Spleen (tissue), 11 donors: ENCODE data around the gene SLC25A45. TPM values are rescaled to one million over a fixed set of nuclear protein-coding genes. Genes with fewer than 3 reads are reported as not detected.

Experiments
- DNase-seq: peaks from one replicate; pipeline ENCODE4 v3.0.0-alpha.2; 2020
- H3K27ac ChIP-seq, 8 donors: fragments of 200-600 bp; sonication (generic) in 7 of 8; 1 replicate in 4 of 8; 2 replicates in 4 of 8; pipeline versions ENCODE4 v1.5.0 to v1.8.0; 2016 to 2021; ENCODE audit warnings: inconsistent platforms in 4 of 8, mild to moderate bottlenecking in 4 of 8, moderate library complexity in 1 of 8
- H3K27me3 ChIP-seq, 7 donors: fragments of 200-600 bp; sonication (generic) in 6 of 7; replicated peaks in 1 of 7; 1 replicate in 4 of 7; 2 replicates in 3 of 7; pipeline versions ENCODE4 v1.5.0 to v1.8.0; 2016 to 2021; ENCODE audit warnings: inconsistent platforms in 3 of 7, mild to moderate bottlenecking in 1 of 7
- H3K36me3 ChIP-seq, 6 donors: fragments of 200-600 bp; sonication (generic) in 5 of 6; 1 replicate in 4 of 6; 2 replicates in 2 of 6; pipeline versions ENCODE4 v1.5.0 to v1.8.0; 2016 to 2021; ENCODE audit warnings: inconsistent platforms in 2 of 6
- H3K4me1 ChIP-seq, 6 donors: fragments of 200-600 bp; sonication (generic) in 5 of 6; 1 replicate in 3 of 6; 2 replicates in 3 of 6; pipeline versions ENCODE4 v1.5.0 to v1.8.0; 2016 to 2021; ENCODE audit warnings: inconsistent platforms in 3 of 6
- H3K4me3 ChIP-seq, 8 donors: fragments of 200-600 bp; sonication (generic) in 7 of 8; 1 replicate in 4 of 8; 2 replicates in 4 of 8; pipeline versions ENCODE4 v1.5.0 to v1.8.0; 2016 to 2021; ENCODE audit warnings: inconsistent platforms in 4 of 8, mild to moderate bottlenecking in 4 of 8, moderate library complexity in 2 of 8
- H3K9me3 ChIP-seq, 8 donors: fragments of 200-600 bp; sonication (generic) in 7 of 8; 1 replicate in 4 of 8; 2 replicates in 4 of 8; pipeline versions ENCODE4 v1.5.0 to v1.8.0; 2016 to 2021; ENCODE audit warnings: inconsistent platforms in 4 of 8
- POLR2A ChIP-seq, 3 donors: fragments of 450-650 bp; IDR thresholded peaks; one replicate each; pipeline ENCODE4 v1.5.1; 2017; ENCODE audit warnings: antibody characterized with exemption in 3 of 3, mild to moderate bottlenecking in 1 of 3
- POLR2AphosphoS5 ChIP-seq, 3 donors: sonication (generic); formaldehyde crosslinking; IDR thresholded peaks; one replicate each; pipeline ENCODE4 v1.5.1; 2017; ENCODE audit warnings: antibody characterized with exemption in 3 of 3
- WGBS, 5 donors: extraction: QIAGEN DNeasy Blood & Tissue Kit in 3 of 5; methylation state at CpG; one replicate each; pipeline versions ENCODE4 v1.1.5 to v1.1.7; 2013 to 2018; 5-methylcytosine and 5-hydroxymethylcytosine counted together
- intact Hi-C: fragments of 100-400 bp; cut with DNase I; formaldehyde crosslinking; loops from one replicate; pipeline ENCODE4 v1.15.0; 2023; ENCODE audit warnings: low total_unique reads
- polyA plus RNA-seq, 3 donors: library from polyadenylated mRNA; stranded (reverse); fragments of 200-250 nt; gene quantifications; one replicate each; pipeline ENCODE4 v1.2.1, GENCODE V29; 2013
- total RNA-seq, 7 donors: library from RNA; depleted of rRNA in 3 of 7; stranded (reverse); fragments of >200 nt in 3 of 7; fragmentation: NEBNext Ultra II Directional in 4 of 7; extraction: Animal tissue kit (Norgen Biotek cat#: 25700) in 4 of 7; gene quantifications; one replicate each; pipeline versions ENCODE4 v1.1.0 to v1.2.1, GENCODE V29; 2016 to 2021
- TF ChIP-seq, protein P1 (sequence below), 11 experiments: fragments of 200-600 bp in 7 of 11; fragments of 450-650 bp in 4 of 11; sonication (generic) in 4 of 11; IDR thresholded peaks in 8 of 11; conservative IDR thresholded peaks in 3 of 11; 1 replicate in 7 of 11; 2 replicates in 4 of 11; pipeline versions ENCODE4 v1.4.0 to v1.8.0; 2016 to 2021; ENCODE audit warnings: antibody characterized with exemption in 11 of 11, inconsistent platforms in 4 of 11, mild to moderate bottlenecking in 1 of 11
- donor health status: healthy with polysubstance abuse.
- donor health status: DM: no; HTN: no; CAD: no; lungs with moderate emphysema.
- donor health status: DM: no; HTN: no; CAD: no.
- donor health status: Bipolar disorder and iron deficiency.
- donor health status: healthy.
- donor health status: DM: no; HTN: no; CAD: no.
- donor health status: DM: yes; HTN: yes; CAD: no.

SLC25A45 gene
- total and polyA plus RNA-seq, 10 donors = 11.6 to 33.4 (median 24.9) TPM

DNA sequence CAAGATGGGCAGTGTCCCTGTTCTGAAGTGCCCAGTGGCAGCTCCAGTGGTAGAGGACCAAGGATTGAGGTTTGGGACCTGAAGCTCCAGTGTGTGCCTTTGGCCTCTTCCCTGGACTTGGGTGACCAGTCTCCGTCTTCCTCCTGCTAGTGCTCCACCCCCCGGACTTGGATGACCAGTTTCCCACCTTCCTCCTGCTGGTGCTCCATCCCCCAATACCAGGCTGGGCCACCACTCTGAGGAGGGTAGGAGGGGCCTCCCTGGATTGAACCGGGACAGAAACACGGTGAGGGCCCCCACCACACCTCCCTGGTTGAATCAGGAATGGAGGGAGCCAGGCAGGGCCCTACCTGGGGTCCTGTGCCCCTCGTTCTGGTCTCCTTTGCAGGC, 29.2 kb upstream of the SLC25A45 start:
- no peaks in the 10 kb centered on the region for H3K27me3 ChIP-seq
- H3K9me3 ChIP-seq = no peaks in the 10 kb centered on the region
- TF ChIP-seq, protein P1, sequence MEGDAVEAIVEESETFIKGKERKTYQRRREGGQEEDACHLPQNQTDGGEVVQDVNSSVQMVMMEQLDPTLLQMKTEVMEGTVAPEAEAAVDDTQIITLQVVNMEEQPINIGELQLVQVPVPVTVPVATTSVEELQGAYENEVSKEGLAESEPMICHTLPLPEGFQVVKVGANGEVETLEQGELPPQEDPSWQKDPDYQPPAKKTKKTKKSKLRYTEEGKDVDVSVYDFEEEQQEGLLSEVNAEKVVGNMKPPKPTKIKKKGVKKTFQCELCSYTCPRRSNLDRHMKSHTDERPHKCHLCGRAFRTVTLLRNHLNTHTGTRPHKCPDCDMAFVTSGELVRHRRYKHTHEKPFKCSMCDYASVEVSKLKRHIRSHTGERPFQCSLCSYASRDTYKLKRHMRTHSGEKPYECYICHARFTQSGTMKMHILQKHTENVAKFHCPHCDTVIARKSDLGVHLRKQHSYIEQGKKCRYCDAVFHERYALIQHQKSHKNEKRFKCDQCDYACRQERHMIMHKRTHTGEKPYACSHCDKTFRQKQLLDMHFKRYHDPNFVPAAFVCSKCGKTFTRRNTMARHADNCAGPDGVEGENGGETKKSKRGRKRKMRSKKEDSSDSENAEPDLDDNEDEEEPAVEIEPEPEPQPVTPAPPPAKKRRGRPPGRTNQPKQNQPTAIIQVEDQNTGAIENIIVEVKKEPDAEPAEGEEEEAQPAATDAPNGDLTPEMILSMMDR (IDR thresholded peaks at IDR 0.05 in 8 of 11, conservative IDR thresholded peaks at IDR 0.05 in 3 of 11) = no peak
- TF ChIP-seq POLR2A (IDR thresholded peaks at IDR 0.05) (no peak), POLR2AphosphoS5 (IDR thresholded peaks at IDR 0.05) (no peak)
- no peak overlapping the region for H3K4me3 ChIP-seq
- whole genome bisulfite sequencing, 5 donors = 65 to 94% (median 86%) methylated on average over 4 to 5 of the region's 5 CpGs
- peak overlapping the region in 1 of 8 donors; percentile 7 for H3K27ac ChIP-seq
- DNase-seq = peak; percentile 54
- H3K4me1 ChIP-seq = peaks cover 9 to 59% (median 34%) of the 10 kb centered on the region in 6 donors
- intact Hi-C loops = no loop called here
- H3K36me3 ChIP-seq = peaks cover 5 to 82% (median 68%) of the 10 kb centered on the region in 6 donors

DNA sequence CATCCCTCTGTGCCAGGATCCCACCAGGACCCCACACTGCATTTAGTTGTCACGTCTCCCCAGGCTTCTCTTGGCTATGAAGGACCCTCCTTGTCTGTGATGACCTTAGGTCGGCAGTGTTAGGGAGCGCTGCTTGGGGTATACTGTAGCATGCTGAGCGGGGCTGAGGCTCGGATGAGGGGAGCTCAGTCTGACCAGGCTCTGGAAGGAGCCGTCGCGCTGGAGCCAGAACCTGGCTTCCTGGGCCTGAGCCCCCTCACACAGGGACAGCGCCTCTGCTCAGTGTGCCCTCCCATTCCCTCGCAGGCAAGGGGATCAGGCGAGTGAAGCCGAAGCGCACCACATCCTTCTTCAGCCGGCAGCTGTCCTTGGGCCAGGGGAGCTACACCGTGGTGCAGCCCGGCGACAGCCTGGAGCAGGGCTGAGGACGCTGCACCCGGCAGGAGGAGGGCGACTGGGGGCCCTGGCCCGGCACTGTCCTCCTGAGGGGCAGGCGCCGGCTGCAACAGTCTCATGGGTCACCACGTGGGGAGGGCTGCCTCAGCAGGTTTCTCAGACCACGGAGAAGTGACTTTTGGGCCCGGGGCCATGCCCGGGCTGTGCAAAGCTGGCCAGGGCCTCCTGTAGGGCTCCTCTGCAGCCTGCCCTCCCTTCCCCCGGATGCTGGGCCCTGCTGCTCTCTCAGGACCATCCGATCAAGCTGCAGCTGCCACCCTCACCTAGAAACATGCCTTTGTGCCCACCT, 28.7 kb upstream of the SLC25A45 start:
- DNase-seq = peak; percentile 71
- no peaks in the 10 kb centered on the region for H3K27me3 ChIP-seq
- TF ChIP-seq POLR2A (IDR thresholded peaks at IDR 0.05) (no peak), POLR2AphosphoS5 (IDR thresholded peaks at IDR 0.05) (peak in 2 of 3 donors; percentile 23 to 67)
- TF ChIP-seq, protein P1 (IDR thresholded peaks at IDR 0.05 in 8 of 11, conservative IDR thresholded peaks at IDR 0.05 in 3 of 11) = no peak
- H3K4me1 ChIP-seq = peaks cover 4 to 59% (median 32%) of the 10 kb centered on the region in 6 donors
- H3K4me3 ChIP-seq = no peak overlapping the region
- intact Hi-C loops = no loop called here
- 81 to 92% (median 89%) methylated on average over 16 to 29 of the region's 29 CpGs for WGBS, 5 donors
- no peaks in the 10 kb centered on the region for H3K9me3 ChIP-seq
- peaks cover 5 to 87% (median 73%) of the 10 kb centered on the region in 6 donors for H3K36me3 ChIP-seq
- H3K27ac ChIP-seq = no peak overlapping the region

DNA sequence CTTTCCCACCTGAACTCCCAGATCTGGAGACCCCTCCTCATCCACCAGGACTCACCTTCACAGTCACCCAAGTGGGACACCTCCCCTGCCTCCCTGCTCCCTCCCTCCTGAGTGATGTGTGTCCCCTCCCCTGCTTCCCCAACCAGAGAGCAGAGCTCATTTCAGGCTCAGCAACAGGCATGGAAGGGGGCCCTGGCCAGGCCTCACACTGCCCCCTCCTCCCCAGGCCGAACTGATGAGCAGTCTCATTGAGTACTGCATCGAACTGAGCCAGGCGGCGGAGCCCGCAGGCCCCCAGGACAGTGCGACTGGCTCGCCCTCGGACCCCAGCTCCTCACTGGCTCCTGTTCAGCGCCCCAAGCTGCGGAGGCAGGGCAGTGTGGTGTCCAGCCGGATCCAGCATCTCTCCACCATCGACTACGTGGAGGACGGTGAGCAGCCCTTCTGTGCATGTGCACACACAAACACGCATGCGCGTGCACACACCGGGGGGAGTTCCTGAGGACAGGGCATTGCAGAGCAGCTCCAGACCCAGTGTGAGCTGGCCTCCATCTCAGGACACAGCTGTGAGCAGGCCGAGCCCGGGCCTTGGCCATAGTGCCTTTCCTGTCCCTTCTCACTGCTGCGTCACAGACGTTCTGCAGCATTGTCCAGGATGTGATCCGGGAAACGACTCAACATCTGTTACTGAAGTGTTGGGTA, 22.3 kb upstream of the SLC25A45 start:
- peaks cover 7 to 100% (median 82%) of the 10 kb centered on the region in 6 donors for H3K36me3 ChIP-seq
- H3K27ac ChIP-seq = peak overlapping the region; percentile 6 to 91 (median 84)
- 73 to 86% (median 81%) methylated on average over 22 to 24 of the region's 24 CpGs for WGBS, 5 donors
- TF ChIP-seq, protein P1 (IDR thresholded peaks at IDR 0.05 in 8 of 11, conservative IDR thresholded peaks at IDR 0.05 in 3 of 11) = no peak
- no peak for TF ChIP-seq POLR2A (IDR thresholded peaks at IDR 0.05)
- TF ChIP-seq POLR2AphosphoS5 (IDR thresholded peaks at IDR 0.05) = peak; percentile 89 to 96 (median 94)
- H3K4me3 ChIP-seq = no peak overlapping the region
- peak; percentile 91 for DNase-seq
- H3K4me1 ChIP-seq = peaks cover 14 to 80% (median 59%) of the 10 kb centered on the region in 6 donors
- no peaks in the 10 kb centered on the region for H3K27me3 ChIP-seq
- no peaks in the 10 kb centered on the region for H3K9me3 ChIP-seq
- intact Hi-C loops = no loop called here

DNA sequence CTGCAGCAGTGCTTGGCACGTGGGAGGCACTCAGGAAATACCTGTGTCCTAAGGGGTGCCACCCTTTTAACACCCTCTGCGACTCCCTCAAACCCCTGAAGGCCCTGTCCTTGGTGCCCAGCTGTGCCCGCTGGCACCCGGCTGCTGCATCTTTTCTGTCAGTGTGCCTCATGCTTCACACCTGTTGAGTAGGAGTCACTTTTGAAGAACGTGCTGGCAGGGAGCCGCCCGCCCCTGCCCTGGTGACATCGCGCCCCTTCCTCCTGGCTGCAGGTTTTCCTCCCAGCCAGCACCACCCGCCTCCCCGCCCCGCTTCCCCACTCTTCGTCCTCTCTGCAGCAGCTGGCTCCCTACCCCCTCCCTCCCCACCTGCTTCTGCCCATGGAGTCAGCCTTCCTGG, 21.8 kb upstream of the SLC25A45 start:
- Histone ChIP-seq H3K27ac (peak overlapping the region; percentile 65 to 91 (median 84)), H3K36me3 (peaks cover 7 to 100% (median 82%) of the 10 kb centered on the region in 6 donors), H3K4me3 (peak overlapping the region in 1 of 8 donors; percentile 35), H3K9me3 (no peaks in the 10 kb centered on the region), H3K4me1 (peaks cover 14 to 74% (median 59%) of the 10 kb centered on the region in 6 donors), H3K27me3 (no peaks in the 10 kb centered on the region)
- intact Hi-C loops = no loop called here
- 35 to 59% (median 42%) methylated on average over 12 to 13 of the region's 13 CpGs for WGBS, 5 donors
- TF ChIP-seq, protein P1 (IDR thresholded peaks at IDR 0.05 in 8 of 11, conservative IDR thresholded peaks at IDR 0.05 in 3 of 11) = no peak
- TF ChIP-seq POLR2AphosphoS5 (IDR thresholded peaks at IDR 0.05) = no peak
- TF ChIP-seq POLR2A (IDR thresholded peaks at IDR 0.05) = no peak
- DNase-seq = no peak
